ENCODE measurements around the gene KCTD5. TPM values are rescaled to one million over a fixed set of nuclear protein-coding genes. Genes with fewer than 3 reads are reported as not detected.
A peak's percentile ranks its signal among the peaks of the same experiment; 100 is the strongest.

Gene KCTD5
- total RNA-seq, 1 experiment from 2014 or later: 49.4 TPM

DNA sequence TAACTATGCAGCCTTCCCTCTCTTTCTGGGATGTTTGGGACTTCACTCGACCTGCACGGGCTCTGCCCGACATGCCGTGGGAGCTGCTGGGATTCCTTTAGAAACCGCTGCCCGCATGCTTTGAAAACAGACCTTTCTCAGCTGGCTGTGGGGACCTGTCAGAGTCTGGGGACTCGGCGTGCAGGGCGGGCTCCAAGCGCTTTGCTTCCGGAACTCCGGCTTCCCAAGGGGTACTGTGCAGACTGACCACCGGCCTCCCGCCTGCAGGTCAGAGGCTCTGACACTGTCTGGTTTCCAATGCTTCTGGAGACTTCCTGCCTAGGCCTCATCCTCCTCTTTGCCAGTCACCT, 25.9 kb downstream of the KCTD5 start:
- intact Hi-C loops (cut with micrococcal nuclease): no loop called here
- peaks cover 33% of the 10 kb centered on the region for H3K36me3 Mint-ChIP-seq (ENCODE audit: insufficient read depth, unreplicated experiment)
- no peak overlapping the region for H3K4me3 Mint-ChIP-seq (ENCODE audit: unreplicated experiment)
- TF ChIP-seq, protein P1, sequence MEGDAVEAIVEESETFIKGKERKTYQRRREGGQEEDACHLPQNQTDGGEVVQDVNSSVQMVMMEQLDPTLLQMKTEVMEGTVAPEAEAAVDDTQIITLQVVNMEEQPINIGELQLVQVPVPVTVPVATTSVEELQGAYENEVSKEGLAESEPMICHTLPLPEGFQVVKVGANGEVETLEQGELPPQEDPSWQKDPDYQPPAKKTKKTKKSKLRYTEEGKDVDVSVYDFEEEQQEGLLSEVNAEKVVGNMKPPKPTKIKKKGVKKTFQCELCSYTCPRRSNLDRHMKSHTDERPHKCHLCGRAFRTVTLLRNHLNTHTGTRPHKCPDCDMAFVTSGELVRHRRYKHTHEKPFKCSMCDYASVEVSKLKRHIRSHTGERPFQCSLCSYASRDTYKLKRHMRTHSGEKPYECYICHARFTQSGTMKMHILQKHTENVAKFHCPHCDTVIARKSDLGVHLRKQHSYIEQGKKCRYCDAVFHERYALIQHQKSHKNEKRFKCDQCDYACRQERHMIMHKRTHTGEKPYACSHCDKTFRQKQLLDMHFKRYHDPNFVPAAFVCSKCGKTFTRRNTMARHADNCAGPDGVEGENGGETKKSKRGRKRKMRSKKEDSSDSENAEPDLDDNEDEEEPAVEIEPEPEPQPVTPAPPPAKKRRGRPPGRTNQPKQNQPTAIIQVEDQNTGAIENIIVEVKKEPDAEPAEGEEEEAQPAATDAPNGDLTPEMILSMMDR (IDR thresholded peaks at IDR 0.05; ENCODE audit: unreplicated experiment): no peak
- no peaks in the 10 kb centered on the region for H3K4me1 Mint-ChIP-seq (ENCODE audit: insufficient read depth, unreplicated experiment)
- no peaks in the 10 kb centered on the region for H3K27me3 Mint-ChIP-seq (ENCODE audit: insufficient read depth, unreplicated experiment)
- TSS peak; percentile 65 for BruUV-seq (replicated peaks)
- H3K27ac Mint-ChIP-seq (ENCODE audit: low read depth, unreplicated experiment): no peak overlapping the region
- no peaks in the 10 kb centered on the region for H3K9me3 Mint-ChIP-seq (ENCODE audit: unreplicated experiment)
- ChIA-PET POLR2A (no interaction called here), CTCF (interaction anchor here (0.8 kb wide), 1 partner anchor 12 kb away, joined by 5 read pairs; the partner anchor contains the start of gene PRSS27)
- DNase-seq (ENCODE audit: unreplicated experiment): no peak

DNA sequence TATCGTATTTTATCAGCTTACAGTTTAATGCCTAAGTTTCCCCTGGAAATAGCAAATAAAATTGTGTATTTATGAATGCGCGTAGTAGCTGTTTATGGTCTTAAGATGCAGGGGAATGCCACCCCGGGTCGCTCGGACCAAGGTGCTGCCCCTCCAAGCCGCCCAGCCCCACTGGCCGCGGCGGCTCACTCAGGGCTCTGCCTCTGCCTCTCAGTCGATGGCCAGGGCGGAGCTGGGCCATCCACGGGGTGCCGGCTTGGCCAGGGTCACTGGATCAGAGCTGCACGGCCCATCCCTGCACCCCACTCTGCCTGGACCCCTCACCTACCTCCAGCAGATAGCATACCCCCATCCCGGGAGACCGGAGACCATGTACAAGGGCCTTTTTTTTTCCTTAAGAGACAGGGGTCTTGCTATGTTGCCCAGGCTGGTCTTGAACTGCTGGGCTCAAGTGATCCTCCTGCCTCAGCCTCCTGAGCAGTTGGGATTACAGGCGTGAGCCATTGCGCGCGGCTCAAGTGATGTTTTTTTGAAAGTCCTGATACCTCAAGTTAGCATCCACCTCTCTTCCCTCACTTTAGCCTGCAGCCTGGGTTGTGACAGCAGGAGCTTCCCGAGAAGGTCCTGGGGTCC, 26.7 kb downstream of the KCTD5 start:
- Mint-ChIP-seq H3K27ac (ENCODE audit: low read depth, unreplicated experiment) (no peak overlapping the region), H3K4me3 (ENCODE audit: unreplicated experiment) (no peak overlapping the region), H3K27me3 (ENCODE audit: insufficient read depth, unreplicated experiment) (no peaks in the 10 kb centered on the region), H3K9me3 (ENCODE audit: unreplicated experiment) (no peaks in the 10 kb centered on the region), H3K4me1 (ENCODE audit: insufficient read depth, unreplicated experiment) (no peaks in the 10 kb centered on the region), H3K36me3 (ENCODE audit: insufficient read depth, unreplicated experiment) (peaks cover 33% of the 10 kb centered on the region)
- BruUV-seq (replicated peaks): no TSS peak
- POLR2A ChIA-PET: interaction anchor here (0.5 kb wide), 1 partner anchor 106 kb away, joined by 3 read pairs; no protein-coding TSS in a partner anchor
- TF ChIP-seq, protein P1 (IDR thresholded peaks at IDR 0.05; ENCODE audit: unreplicated experiment): no peak
- CTCF ChIA-PET: interaction anchor here (0.8 kb wide), 1 partner anchor 11 kb away, joined by 5 read pairs; the partner anchor contains the start of gene PRSS27
- intact Hi-C loops (cut with micrococcal nuclease): no loop called here
- DNase-seq (ENCODE audit: unreplicated experiment): no peak

DNA sequence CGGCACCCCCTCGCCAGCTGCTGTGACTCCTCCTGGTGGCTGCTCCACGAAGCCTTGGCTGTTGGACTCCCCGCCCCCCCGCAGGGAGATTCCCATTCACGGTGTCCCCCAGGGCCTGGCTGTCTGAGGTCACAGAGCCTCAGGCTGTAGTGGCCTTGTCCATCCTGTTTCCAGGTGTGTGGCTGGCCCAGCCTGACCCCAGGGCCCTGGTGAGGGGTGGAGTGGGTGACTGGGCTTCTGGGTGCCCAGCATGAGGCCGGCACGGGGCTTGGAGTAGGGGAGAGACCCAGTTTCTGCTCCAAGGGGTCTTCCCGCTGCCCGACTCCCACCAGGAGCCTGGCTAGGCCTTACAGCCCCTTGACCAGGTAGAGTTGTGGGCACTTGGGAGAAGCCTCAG, 27.3 kb downstream of the KCTD5 start:
- no peaks in the 10 kb centered on the region for H3K27me3 Mint-ChIP-seq (ENCODE audit: insufficient read depth, unreplicated experiment)
- TF ChIP-seq, protein P1 (IDR thresholded peaks at IDR 0.05; ENCODE audit: unreplicated experiment): no peak
- intact Hi-C loops (cut with micrococcal nuclease): no loop called here
- H3K36me3 Mint-ChIP-seq (ENCODE audit: insufficient read depth, unreplicated experiment): peaks cover 33% of the 10 kb centered on the region
- H3K4me1 Mint-ChIP-seq (ENCODE audit: insufficient read depth, unreplicated experiment): no peaks in the 10 kb centered on the region
- no peak overlapping the region for H3K27ac Mint-ChIP-seq (ENCODE audit: low read depth, unreplicated experiment)
- POLR2A ChIA-PET: interaction anchor here (0.5 kb wide), 1 partner anchor 106 kb away, joined by 3 read pairs; no protein-coding TSS in a partner anchor
- no peak for DNase-seq (ENCODE audit: unreplicated experiment)
- no peaks in the 10 kb centered on the region for H3K9me3 Mint-ChIP-seq (ENCODE audit: unreplicated experiment)
- CTCF ChIA-PET: no interaction called here
- BruUV-seq (replicated peaks): no TSS peak
- H3K4me3 Mint-ChIP-seq (ENCODE audit: unreplicated experiment): no peak overlapping the region

DNA sequence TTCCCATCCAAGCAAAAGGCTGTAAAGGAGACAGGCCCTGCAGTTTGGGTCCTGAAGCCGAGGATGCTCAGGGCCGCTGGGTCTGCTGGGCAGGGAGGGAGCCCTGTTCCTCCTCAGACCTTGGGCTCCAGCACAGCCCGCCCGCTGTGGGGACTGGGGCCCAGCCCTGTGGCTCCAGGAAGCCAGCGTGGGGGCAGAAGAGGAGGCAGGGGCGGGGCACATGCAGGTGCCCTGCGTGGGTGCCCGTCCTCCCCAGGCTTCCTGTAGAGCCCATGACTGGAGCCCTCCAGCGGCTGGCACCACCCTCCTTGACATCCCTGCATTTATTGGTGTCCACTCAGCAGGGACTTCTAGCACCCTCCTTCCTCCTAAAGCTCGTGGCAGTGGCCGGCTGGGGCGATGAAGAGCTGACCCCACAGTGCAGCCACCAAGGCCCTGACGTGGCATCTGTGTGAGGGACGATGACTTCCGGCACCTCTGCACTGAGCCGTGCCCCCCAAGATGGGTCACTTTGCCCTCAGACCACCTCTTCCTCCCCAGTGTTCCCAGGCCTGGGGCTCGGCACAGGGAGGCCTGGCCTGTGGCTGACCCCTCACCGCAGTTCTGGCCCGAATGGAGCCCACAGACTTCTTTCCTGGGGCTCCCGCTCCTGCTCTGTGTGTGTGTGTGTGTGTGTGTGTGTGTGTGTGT, 27.8 kb downstream of the KCTD5 start:
- TF ChIP-seq, protein P1 (IDR thresholded peaks at IDR 0.05; ENCODE audit: unreplicated experiment): no peak
- Mint-ChIP-seq H3K36me3 (ENCODE audit: insufficient read depth, unreplicated experiment) (peaks cover 38% of the 10 kb centered on the region), H3K27me3 (ENCODE audit: insufficient read depth, unreplicated experiment) (no peaks in the 10 kb centered on the region), H3K4me1 (ENCODE audit: insufficient read depth, unreplicated experiment) (no peaks in the 10 kb centered on the region), H3K9me3 (ENCODE audit: unreplicated experiment) (no peaks in the 10 kb centered on the region), H3K4me3 (ENCODE audit: unreplicated experiment) (no peak overlapping the region), H3K27ac (ENCODE audit: low read depth, unreplicated experiment) (no peak overlapping the region)
- ChIA-PET CTCF (no interaction called here), POLR2A (no interaction called here)
- no TSS peak for BruUV-seq (replicated peaks)
- intact Hi-C loops (cut with micrococcal nuclease): no loop called here
- DNase-seq (ENCODE audit: unreplicated experiment): no peak
